ENCODE data around the gene BCL2L15. TPM values are rescaled to one million over a fixed set of nuclear protein-coding genes. Genes with fewer than 3 reads are reported as not detected.

BCL2L15 gene
- under 0.01 and 0.17 TPM in 2 replicates for total RNA-seq

GRCh38 chr1:113887402-113888175, at the start of gene BCL2L15:
TSS of gene BCL2L15 (minus strand) at chr1:113887581. CDS start at chr1:113887375, 206 bp downstream.

GRCh38 chr1:113928941-113929749, 41.8 kb upstream of the BCL2L15 start, which contains the start of gene HIPK1:
TSS of gene HIPK1 (plus strand) at chr1:113929324.

GRCh38 chr1:113904674-113905434, 17.5 kb upstream of the BCL2L15 start, which contains the start of the genes AP4B1 and DCLRE1B:
TSS of gene AP4B1 (minus strand) at chr1:113904799. CDS start at chr1:113904717, 82 bp downstream.
TSS of gene DCLRE1B (plus strand) at chr1:113905326. CDS start at chr1:113905587, 261 bp downstream.

GRCh38 chr1:113871597-113872113, 15.7 kb downstream of the BCL2L15 start, which contains the start of gene PTPN22:
TSS of gene PTPN22 (minus strand) at chr1:113871712.

Other genes with a start within 250 kb of the BCL2L15 start
- 31.4 and 44.4 TPM in 2 replicates for gene PHTF1, start 128.1 kb downstream of the BCL2L15 start, total RNA-seq
- 6.9 and 12.1 TPM in 2 replicates for gene RSBN1, start 75.1 kb downstream of the BCL2L15 start, total RNA-seq
- 1.2 and 1.3 TPM in 2 replicates for gene PTPN22, start 15.9 kb downstream of the BCL2L15 start, total RNA-seq
- gene AP4B1, start 17.2 kb upstream of the BCL2L15 start, total RNA-seq: 18.7 and 27.2 TPM in 2 replicates
- gene DCLRE1B, start 17.7 kb upstream of the BCL2L15 start, total RNA-seq: 1.2 and 2.2 TPM in 2 replicates
- 18.2 and 21.0 TPM in 2 replicates for gene HIPK1, start 41.7 kb upstream of the BCL2L15 start, total RNA-seq
- 139 and 144 TPM in 2 replicates for gene OLFML3, start 91.9 kb upstream of the BCL2L15 start, total RNA-seq

All from smooth muscle cell of trachea (primary cell).